B cell (primary cell): ENCODE results near the gene NFKBIA. TPM values are rescaled to one million over a fixed set of nuclear protein-coding genes. Genes with fewer than 3 reads are reported as not detected.
A peak's percentile ranks its signal among the peaks of the same experiment; 100 is the strongest.

ENCODE experiments used
- ATAC-seq: fragments of 200-7000 bp; cut with Tn5 transposase; one replicate; pipeline ENCODE4 v1.10.0; 2021; ENCODE audit warnings: low read depth, mild to moderate bottlenecking, moderate number of reproducible peaks, moderate library complexity
- CTCF ChIA-PET: fragments of 350-600 bp; sonication (Branson Sonifier 250); formaldehyde crosslinking; loops from one replicate; lab custom pipeline; 2021; ENCODE audit warnings: antibody characterized with exemption, inconsistent platforms; lab: Charles Lee
- POLR2A ChIA-PET: fragments of 350-600 bp; sonication (Branson Sonifier 250); formaldehyde crosslinking; loops from one replicate; lab custom pipeline; 2021; ENCODE audit warnings: antibody characterized with exemption; lab: Charles Lee
- DNase-seq: peaks from one replicate; pipeline ENCODE4 v3.0.0; 2013
- H2AFZ ChIP-seq: 2 replicates; pipeline ENCODE4 v1.6.1; 2012; ENCODE audit warnings: mild to moderate bottlenecking, low read depth, low read length; ENCODE audit not compliant: insufficient read depth, poor library complexity, severe bottlenecking
- H3K27ac ChIP-seq, 2 donors: 1 replicate in 1 of 2; 2 replicates in 1 of 2; pipeline ENCODE4 v1.5.1; 2012 to 2013; ENCODE audit warnings: low read length in 2 of 2, mild to moderate bottlenecking in 2 of 2, moderate library complexity in 1 of 2
- H3K27me3 ChIP-seq, 4 experiments: fragments of 200-600 bp in 1 of 4; sonication (generic) in 1 of 4; replicated peaks in 1 of 4; 1 replicate in 2 of 4; 2 replicates in 2 of 4; pipeline versions ENCODE4 v1.6.1 to v1.7.0; 2013 to 2016; ENCODE audit warnings: low read length in 3 of 4, mild to moderate bottlenecking in 2 of 4, mixed read lengths in 1 of 4, moderate library complexity in 1 of 4; ENCODE audit not compliant: insufficient read depth in 4 of 4, control insufficient read depth in 3 of 4; ENCODE audit errors: control extremely low read depth in 1 of 4
- H3K36me3 ChIP-seq, 2 experiments: replicated peaks in 1 of 2; 1 replicate in 1 of 2; 2 replicates in 1 of 2; pipeline versions ENCODE4 v1.6.1 to v1.7.1; 2013; ENCODE audit warnings: low read length in 1 of 2; ENCODE audit not compliant: insufficient read depth in 2 of 2, control insufficient read depth in 1 of 2; ENCODE audit errors: control extremely low read depth in 1 of 2, extremely low read depth in 1 of 2
- H3K4me1 ChIP-seq, 2 donors: fragments of 200-600 bp in 1 of 2; sonication (generic) in 1 of 2; 1 replicate in 1 of 2; 2 replicates in 1 of 2; pipeline versions ENCODE4 v1.5.1 to v1.6.1; 2013 to 2017; ENCODE audit warnings: low read length in 2 of 2; ENCODE audit not compliant: control insufficient read depth in 2 of 2, insufficient read depth in 2 of 2
- H3K4me2 ChIP-seq: replicated peaks from 2 replicates; pipeline ENCODE3; 2012; ENCODE audit warnings: mild to moderate bottlenecking, low read depth, low read length; ENCODE audit not compliant: poor library complexity, severe bottlenecking
- H3K4me3 ChIP-seq, 5 experiments: fragments of 200-600 bp in 1 of 5; sonication (generic) in 1 of 5; 1 replicate in 3 of 5; 2 replicates in 2 of 5; pipeline versions ENCODE4 v1.5.1 to v1.7.0; 2011 to 2016; ENCODE audit warnings: low read length in 4 of 5, mild to moderate bottlenecking in 4 of 5, low read depth in 2 of 5, control low read depth in 1 of 5, moderate library complexity in 1 of 5; ENCODE audit not compliant: insufficient read depth in 1 of 5; ENCODE audit errors: control extremely low read depth in 1 of 5, extremely low read depth in 1 of 5
- H3K79me2 ChIP-seq: fragments of 200-600 bp; sonication (generic); one replicate; pipeline ENCODE4 v1.6.0; 2016; ENCODE audit warnings: low read length; ENCODE audit not compliant: control insufficient read depth, insufficient read depth
- H3K9ac ChIP-seq: fragments of 200-600 bp; sonication (generic); 2 replicates; pipeline ENCODE4 v1.6.1; 2017; ENCODE audit warnings: mild to moderate bottlenecking, low read length, moderate library complexity
- H3K9me3 ChIP-seq, 3 donors: one replicate each; pipeline versions ENCODE4 v1.6.1 to v1.7.1; 2013; ENCODE audit warnings: low read length in 2 of 3; ENCODE audit not compliant: control insufficient read depth in 2 of 3, insufficient read depth in 1 of 3; ENCODE audit errors: control extremely low read depth in 1 of 3
- H4K20me1 ChIP-seq: 2 replicates; pipeline ENCODE4 v1.6.0; 2012; ENCODE audit warnings: mild to moderate bottlenecking, low read length; ENCODE audit not compliant: insufficient read depth, control insufficient read depth, poor library complexity, severe bottlenecking
- H3K27ac Mint-ChIP-seq: one replicate; pipeline ENCODE4 v1.8.0; 2021; ENCODE audit warnings: mixed read lengths
- H3K27me3 Mint-ChIP-seq: one replicate; pipeline ENCODE4 v1.8.0; 2021; ENCODE audit warnings: mixed read lengths
- H3K4me1 Mint-ChIP-seq: one replicate; pipeline ENCODE4 v1.8.0; 2021; ENCODE audit warnings: mixed read lengths
- H3K4me3 Mint-ChIP-seq: one replicate; pipeline ENCODE4 v1.8.0; 2021; ENCODE audit warnings: mixed read lengths
- H3K9me3 Mint-ChIP-seq: one replicate; pipeline ENCODE4 v1.8.0; 2022; ENCODE audit warnings: mixed read lengths; ENCODE audit not compliant: insufficient read depth
- EZH2 ChIP-seq: IDR thresholded peaks from 2 replicates; pipeline ENCODE4 v1.6.1; 2012; ENCODE audit warnings: borderline replicate concordance, low read depth, mild to moderate bottlenecking, moderate library complexity, low read length; ENCODE audit not compliant: insufficient read depth, poor library complexity, severe bottlenecking
- WGBS: methylation state at CpG from one replicate; pipeline ENCODE4 v1.1.5; 2013; ENCODE audit warnings: missing lambda C conversion rate; ENCODE audit not compliant: insufficient coverage; 5-methylcytosine and 5-hydroxymethylcytosine counted together
- intact Hi-C: fragments of 100-400 bp; cut with micrococcal nuclease; formaldehyde crosslinking; loops from one replicate; pipeline ENCODE4 v1.10.0; 2022
- polyA plus RNA-seq: library from polyadenylated mRNA; depleted of rRNA; stranded (reverse); fragments of >200 nt; gene quantifications from 2 replicates; pipeline ENCODE4 v1.2.3, GENCODE V29; 2012
- total RNA-seq, 2 donors: library from RNA; stranded (reverse); fragments of 120-200 nt in 1 of 2; gene quantifications; 1 replicate in 1 of 2; 2 replicates in 1 of 2; pipeline versions ENCODE4 v1.2.3 to v1.2.4, GENCODE V29; 2013 to 2022
- TF ChIP-seq, protein P1 (sequence below): fragments of 200-600 bp; IDR thresholded peaks from one replicate; pipeline ENCODE4 v1.8.0; 2022; ENCODE audit warnings: antibody characterized with exemption, mild to moderate bottlenecking

Gene NFKBIA
- total and polyA plus RNA-seq, 2 donors (not counting 1 experiment from before 2014, with no cell fraction given) = 308 to 3,195 TPM

DNA sequence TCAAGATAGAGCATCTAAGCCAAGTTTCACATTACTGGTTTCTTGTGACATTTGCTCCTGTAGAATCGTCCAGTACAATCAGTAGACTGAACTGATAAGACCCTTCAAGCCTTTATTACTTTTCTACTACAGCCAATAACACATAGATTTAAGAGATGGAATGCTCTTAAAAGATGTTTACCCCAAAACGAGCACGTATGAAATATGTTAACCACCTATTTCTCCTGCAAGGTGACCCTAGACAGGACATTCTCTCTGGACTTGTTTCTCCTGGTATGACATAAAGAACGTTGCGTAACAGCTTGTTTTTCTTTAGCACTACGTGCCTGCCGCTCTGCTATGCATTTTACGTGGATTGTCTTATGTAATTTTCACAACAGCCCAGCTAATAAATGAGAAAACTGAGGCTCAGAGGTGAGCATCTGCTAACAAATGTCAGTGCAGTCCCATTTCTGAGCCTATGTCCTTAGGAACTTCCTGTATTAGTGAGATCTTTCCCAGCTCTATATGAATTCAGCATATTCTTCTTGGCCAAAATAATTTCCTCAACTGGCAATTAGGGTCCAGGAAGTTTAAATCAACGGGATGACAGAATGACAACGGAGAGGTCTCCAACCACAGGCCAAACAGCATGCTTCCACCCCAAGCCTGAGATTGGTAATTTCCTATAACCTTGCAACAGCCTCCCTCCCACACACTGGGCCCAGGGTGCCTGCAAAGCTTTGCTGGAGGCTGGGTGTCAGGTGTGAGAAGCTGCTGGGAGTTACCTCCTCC lies 3.7 kb downstream of the NFKBIA start:
- H3K9ac ChIP-seq = peak overlapping the region; percentile 0
- ATAC-seq = no peak
- no peaks in the 10 kb centered on the region for H3K27me3 ChIP-seq
- ChIA-PET CTCF (interaction anchor here (0.6 to 1.1 kb wide), 3 partner anchors 19 to 171 kb away, joined by 3 to 4 read pairs (median 3); no protein-coding TSS in a partner anchor), POLR2A (no interaction called here)
- H3K4me3 ChIP-seq = peak overlapping the region in 3 of 5 experiments; percentile 74 to 98 (median 98)
- peaks cover 59 to 66% of the 10 kb centered on the region in 2 donors for H3K4me1 ChIP-seq
- no peaks in the 10 kb centered on the region for H3K9me3 ChIP-seq
- peak overlapping the region; percentile 28 to 36 for H3K27ac ChIP-seq
- peaks cover 40% of the 10 kb centered on the region for H4K20me1 ChIP-seq
- peak; percentile 47 for DNase-seq
- H3K27me3 Mint-ChIP-seq = no peaks in the 10 kb centered on the region
- peak overlapping the region; percentile 74 for H3K27ac Mint-ChIP-seq
- peaks cover 43% of the 10 kb centered on the region for H3K79me2 ChIP-seq
- intact Hi-C loops = loop anchor here (5.0 kb wide), 2 partner anchors 34 to 864 kb away; partner anchors contain the start of gene EAPP
- peak overlapping the region; percentile 99 for H3K4me2 ChIP-seq
- peak overlapping the region; percentile 91 for H3K4me3 Mint-ChIP-seq
- peaks cover 70% of the 10 kb centered on the region for H3K4me1 Mint-ChIP-seq
- TF ChIP-seq, protein P1, sequence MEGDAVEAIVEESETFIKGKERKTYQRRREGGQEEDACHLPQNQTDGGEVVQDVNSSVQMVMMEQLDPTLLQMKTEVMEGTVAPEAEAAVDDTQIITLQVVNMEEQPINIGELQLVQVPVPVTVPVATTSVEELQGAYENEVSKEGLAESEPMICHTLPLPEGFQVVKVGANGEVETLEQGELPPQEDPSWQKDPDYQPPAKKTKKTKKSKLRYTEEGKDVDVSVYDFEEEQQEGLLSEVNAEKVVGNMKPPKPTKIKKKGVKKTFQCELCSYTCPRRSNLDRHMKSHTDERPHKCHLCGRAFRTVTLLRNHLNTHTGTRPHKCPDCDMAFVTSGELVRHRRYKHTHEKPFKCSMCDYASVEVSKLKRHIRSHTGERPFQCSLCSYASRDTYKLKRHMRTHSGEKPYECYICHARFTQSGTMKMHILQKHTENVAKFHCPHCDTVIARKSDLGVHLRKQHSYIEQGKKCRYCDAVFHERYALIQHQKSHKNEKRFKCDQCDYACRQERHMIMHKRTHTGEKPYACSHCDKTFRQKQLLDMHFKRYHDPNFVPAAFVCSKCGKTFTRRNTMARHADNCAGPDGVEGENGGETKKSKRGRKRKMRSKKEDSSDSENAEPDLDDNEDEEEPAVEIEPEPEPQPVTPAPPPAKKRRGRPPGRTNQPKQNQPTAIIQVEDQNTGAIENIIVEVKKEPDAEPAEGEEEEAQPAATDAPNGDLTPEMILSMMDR = no peak
- no peak for TF ChIP-seq EZH2
- peaks cover 2 to 45% of the 10 kb centered on the region in 2 experiments for H3K36me3 ChIP-seq
- H2AFZ ChIP-seq = no peak overlapping the region
- no peaks in the 10 kb centered on the region for H3K9me3 Mint-ChIP-seq
- 62% methylated on average over 7 of the region's 10 CpGs for WGBS
